ENCODE data around the gene CDKAL1. TPM values are rescaled to one million over a fixed set of nuclear protein-coding genes. Genes with fewer than 3 reads are reported as not detected.

The CDKAL1 gene
- total and polyA plus RNA-seq, 9 of the 15 experiments (the other 6 are each of a cell fraction or from before 2014, with no cell fraction given) = 11.2 to 36.3 (median 20.1) TPM

- BruUV-seq (replicated peaks) = no TSS peak
- intact Hi-C loops (cut with micrococcal nuclease) = loop anchor here (10.0 kb wide), 1 partner anchor 267 kb away; no protein-coding TSS in a partner anchor
- Histone ChIP-seq H3K9me3 (replicated peaks; ENCODE audit: control insufficient read depth, insufficient read depth, low read depth, low read length) (no peaks in the 10 kb centered on the region), H3K4me1 (replicated peaks in 1 of 2; ENCODE audit: control insufficient read depth in 2 of 2, insufficient read depth in 2 of 2, low read length in 2 of 2) (peaks cover 0 to 1% of the 10 kb centered on the region in 2 experiments; a peak in 2 of 5 replicates), H3K27me3 (ENCODE audit: control insufficient read depth in 2 of 2, insufficient read depth in 2 of 2, low read length in 2 of 2) (no peaks in the 10 kb centered on the region), H3K4me2 (ENCODE audit: insufficient read depth, low read length) (no peak overlapping the region), H3K9me1 (ENCODE audit: control insufficient read depth, insufficient read depth, low read length) (no peaks in the 10 kb centered on the region), H3K4me3 (no peak overlapping the region), H4K20me1 (replicated peaks; ENCODE audit: control insufficient read depth, insufficient read depth, low read length) (no peaks in the 10 kb centered on the region), H2AFZ (ENCODE audit: low read depth, low read length) (no peak overlapping the region), H3K9ac (ENCODE audit: insufficient read depth in 1 of 2, low read depth in 2 of 2, low read length in 2 of 2) (no peak overlapping the region), H3K27ac (ENCODE audit: extremely low read depth, low read depth, low read length) (no peak overlapping the region), H3K79me2 (ENCODE audit: control insufficient read depth, insufficient read depth, low read length) (no peaks in the 10 kb centered on the region), H3K36me3 (ENCODE audit: control insufficient read depth, insufficient read depth, low read length) (no peaks in the 10 kb centered on the region)
- ChIA-PET CTCF (ENCODE audit: low intra/inter-chr PET ratio) (no interaction called here), POLR2A (no interaction called here)
- in situ Hi-C loops (cut with MboI) = no loop called here
- DNase-seq (ENCODE audit: extremely low read depth in 1 of 4, low spot score in 3 of 4) = no peak
- no peak for ATAC-seq
- FAIRE-seq = no peak
- no peak for TF ChIP-seq ARID4B (CRISPR knock-in tag; IDR thresholded peaks at IDR 0.05)
- no peak for TF ChIP-seq NCOA4 (IDR thresholded peaks at IDR 0.05; ENCODE audit: partially characterized antibody)
- no peak for TF ChIP-seq HSF4 (CRISPR knock-in tag; IDR thresholded peaks at IDR 0.05; ENCODE audit: borderline replicate concordance)
- TF ChIP-seq ZNF766 (CRISPR knock-in tag; conservative IDR thresholded peaks at IDR 0.05) = no peak
- no peak for TF ChIP-seq RBM25 (IDR thresholded peaks at IDR 0.05; ENCODE audit: low read depth, low read length, severe bottlenecking)
- TF ChIP-seq ZNF639 (CRISPR knock-in tag; conservative IDR thresholded peaks at IDR 0.05 in 1 of 2, IDR thresholded peaks at IDR 0.05 in 1 of 2) = no peak
- no peak for TF ChIP-seq POLR2B (IDR thresholded peaks at IDR 0.05; ENCODE audit: low read depth, partially characterized antibody)
- no peak for TF ChIP-seq PKNOX1 (IDR thresholded peaks at IDR 0.05)
- no peak for TF ChIP-seq KDM2B (CRISPR knock-in tag; IDR thresholded peaks at IDR 0.05)
- TF ChIP-seq THAP12 (CRISPR knock-in tag; IDR thresholded peaks at IDR 0.05) = no peak
- no peak for TF ChIP-seq ARNT (IDR thresholded peaks at IDR 0.05)
- TF ChIP-seq SPI1 (IDR thresholded peaks at IDR 0.05; ENCODE audit: borderline replicate concordance, low read depth, low read length) = no peak
Measured at GRCh38 chr6:20841806-20842205, 307.5 kb downstream of the CDKAL1 start.

Data from K562 (cell line).